GM21360 (cell line): ENCODE data around the gene XPO1.
"Not testable (repeated sequence)": the region's sequence is repeated elsewhere in the genome, so short reads cannot be mapped to it uniquely, and the experiment has no call there.

Experiments used
- ATAC-seq: cut with Tn5 transposase; IDR thresholded peaks from one replicate; pipeline ENCODE4 v1.9.1; 2021; ENCODE audit warnings: mild to moderate bottlenecking, moderate library complexity; ENCODE audit not compliant: unreplicated experiment

Gene XPO1

GRCh38 chr2:61536572-61537276 lies 1.4 kb downstream of the XPO1 start:
- peak; percentile 50 for ATAC-seq

- ATAC-seq = no peak
Measured at GRCh38 chr2:61536180-61536571, 2.0 kb downstream of the XPO1 start.

- no peak for ATAC-seq
Measured at GRCh38 chr2:61535449-61535848, 2.7 kb downstream of the XPO1 start.

DNA sequence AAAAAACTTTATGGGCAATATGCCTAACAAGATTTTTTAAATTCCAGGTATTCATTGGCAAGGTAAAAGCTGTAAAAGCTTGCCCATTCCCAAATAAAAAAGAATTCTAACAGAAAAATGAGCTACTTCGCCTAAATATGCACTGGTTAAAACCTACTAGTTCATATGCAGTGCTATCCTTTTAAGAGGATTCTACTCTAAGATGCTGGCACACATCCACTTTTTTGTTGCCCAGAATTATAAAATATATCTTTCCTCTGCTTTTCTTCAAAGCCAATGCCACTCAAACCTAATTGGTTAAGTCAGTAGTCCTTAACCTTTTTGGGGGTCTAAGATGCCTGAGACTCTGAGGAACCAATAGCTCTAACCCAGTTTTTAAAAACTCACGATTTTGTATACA lies 3.2 kb downstream of the XPO1 start:
- ATAC-seq = no peak

GRCh38 chr2:61530749-61531148 lies 7.4 kb downstream of the XPO1 start:
- ATAC-seq = no peak

DNA sequence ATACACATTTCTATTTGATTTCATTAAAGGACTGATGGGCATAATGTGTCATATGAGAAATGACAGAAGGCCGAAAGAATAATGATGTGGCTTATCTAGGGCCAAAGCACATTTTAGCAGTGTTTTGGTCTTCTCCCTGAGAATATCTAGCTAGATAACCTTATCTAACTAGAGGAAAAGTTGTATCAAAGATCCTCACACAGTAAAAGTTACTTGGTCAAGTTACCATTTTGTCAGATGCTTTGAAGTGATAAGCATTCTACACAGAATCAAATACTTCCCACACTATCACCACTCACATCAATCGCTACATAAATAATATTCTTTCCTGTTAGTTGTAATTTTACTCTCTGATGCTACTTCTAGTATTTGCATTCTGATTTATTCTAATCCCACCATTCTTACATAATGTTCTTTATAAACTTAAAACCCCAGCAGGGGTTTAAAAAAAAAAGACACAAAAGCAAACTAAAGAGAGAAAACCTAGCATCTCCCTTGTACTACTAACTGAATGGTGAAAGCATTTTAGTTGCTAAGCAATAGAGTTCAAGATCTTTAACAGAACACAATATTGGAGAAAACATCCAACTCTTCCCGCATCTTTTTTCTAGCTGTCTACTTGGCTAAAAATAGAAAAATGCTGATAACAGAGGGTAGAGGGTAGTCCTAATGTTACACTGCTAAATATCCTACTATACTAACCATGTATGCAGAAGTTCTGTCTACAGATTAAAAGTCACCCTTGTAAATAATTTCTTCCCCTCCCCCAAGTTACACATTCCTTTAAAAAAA lies 8.0 kb downstream of the XPO1 start:
- no peak for ATAC-seq

- no peak for ATAC-seq
Measured at GRCh38 chr2:61520261-61520660, 17.9 kb downstream of the XPO1 start.

DNA sequence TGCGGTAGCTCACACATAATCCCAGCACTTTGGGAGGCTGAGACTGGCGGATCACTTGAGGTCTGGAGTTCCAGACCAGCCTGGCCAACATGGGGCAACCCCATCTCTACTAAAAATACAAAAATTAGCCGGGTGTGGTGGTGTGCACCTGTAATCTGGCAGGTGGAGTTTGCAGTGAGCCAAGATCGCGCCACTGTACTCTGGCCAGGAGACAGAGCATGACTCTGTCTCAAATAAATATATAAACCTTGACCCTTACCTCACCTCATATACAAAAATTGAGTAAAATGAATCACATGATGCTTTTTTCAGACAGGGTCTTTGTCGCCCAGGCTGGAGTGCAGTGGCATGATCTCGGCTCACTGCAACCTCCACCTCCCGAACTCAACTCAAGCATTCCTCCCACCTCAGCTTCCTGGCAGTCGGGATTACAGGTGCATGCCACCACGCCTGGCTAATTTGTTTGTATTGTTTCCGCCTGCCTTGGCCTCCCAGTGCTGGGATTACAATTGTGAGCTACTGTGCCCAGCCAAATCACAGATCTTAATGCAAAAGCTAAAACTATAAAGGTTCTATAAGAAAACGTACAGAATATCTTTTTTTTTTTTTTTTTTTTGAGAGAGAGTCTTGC lies 25.3 kb downstream of the XPO1 start:
- ATAC-seq = no peak

DNA sequence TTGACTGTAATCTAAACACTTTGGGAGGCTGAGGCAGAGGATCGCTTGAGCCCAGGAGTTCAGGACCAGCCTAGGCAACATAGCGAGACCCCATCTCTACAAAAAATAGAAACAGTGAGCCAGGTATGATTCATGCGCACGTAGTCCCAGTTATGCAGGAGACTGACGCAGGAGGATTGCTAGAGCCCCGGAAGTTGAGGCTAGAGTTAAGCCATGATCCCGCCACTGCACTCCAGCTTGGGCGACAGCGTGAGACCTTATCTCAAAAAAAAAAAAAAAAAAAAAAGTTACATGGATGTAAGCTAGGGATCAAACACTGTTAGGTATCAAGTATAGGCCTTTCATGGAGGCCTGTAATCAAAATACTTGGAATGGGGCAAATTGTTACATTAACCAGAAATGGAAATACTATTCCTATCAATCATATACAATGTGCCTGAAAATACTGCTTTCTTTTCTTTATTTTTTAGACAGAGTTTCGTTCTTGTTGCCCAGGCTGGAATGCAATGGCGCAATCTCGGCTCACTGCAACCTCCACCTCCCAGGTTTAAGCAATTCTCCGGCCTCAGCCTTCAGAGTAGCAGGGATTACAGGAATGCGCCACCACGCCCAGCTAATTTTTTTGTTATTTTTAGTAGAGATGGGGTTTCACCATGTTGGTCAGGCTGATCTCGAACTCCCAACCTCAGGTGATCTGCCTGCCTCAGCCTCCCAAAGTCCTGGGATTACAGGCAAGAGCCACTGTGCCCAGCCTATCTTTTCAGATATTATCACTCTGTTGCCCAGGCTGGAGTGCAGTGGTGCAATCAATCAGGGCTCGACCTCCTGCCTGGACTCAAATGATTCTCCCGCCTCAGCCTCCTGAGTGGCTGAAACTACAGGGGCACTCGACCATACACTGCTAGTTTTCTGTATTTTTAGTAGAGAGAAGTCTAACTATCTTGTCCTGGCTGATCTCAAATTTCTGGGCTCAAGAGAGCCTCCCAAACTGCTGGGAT lies 27.2 kb downstream of the XPO1 start:
- no peak for ATAC-seq

GRCh38 chr2:61504949-61505348 lies 33.2 kb downstream of the XPO1 start:
- no peak for ATAC-seq

DNA sequence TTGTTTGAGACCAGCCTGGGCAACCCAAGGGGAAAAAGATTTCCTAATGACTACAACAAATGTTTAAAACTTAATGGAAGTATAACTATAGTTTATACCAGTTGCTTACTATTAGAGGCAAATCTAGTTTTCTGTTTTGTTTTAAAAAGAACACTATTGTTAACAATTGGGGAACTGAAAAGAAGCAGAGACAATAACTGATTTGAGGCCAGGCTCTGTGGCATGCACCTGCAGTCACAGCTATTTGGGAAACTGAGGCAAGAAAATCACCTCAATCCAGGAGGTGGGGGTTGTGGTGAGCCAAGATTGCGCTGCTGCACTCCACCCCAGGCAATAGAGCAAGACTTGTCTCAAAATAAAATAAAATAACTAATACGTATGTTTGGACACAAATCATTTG lies 39.1 kb downstream of the XPO1 start:
- no peak for ATAC-seq

DNA sequence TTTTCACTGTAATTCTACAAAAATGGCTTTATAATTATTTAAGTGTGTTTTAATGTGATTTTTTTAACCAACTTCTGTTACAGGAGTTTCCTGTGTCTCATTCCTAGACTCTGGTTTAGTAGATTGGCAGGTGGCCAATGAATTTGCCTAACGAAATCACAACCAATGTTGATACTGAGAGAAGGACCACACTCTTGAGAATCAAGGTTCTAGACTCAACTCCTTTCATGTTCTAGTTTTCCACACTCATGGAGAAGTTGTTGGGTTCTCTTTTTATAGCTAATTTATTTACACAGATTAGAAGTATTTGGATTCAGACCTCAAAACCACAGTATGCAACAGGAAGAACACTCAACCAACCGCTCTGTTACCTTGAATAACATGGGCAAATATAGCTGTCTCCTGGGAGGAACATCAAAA lies 44.6 kb downstream of the XPO1 start:
- ATAC-seq = no peak

DNA sequence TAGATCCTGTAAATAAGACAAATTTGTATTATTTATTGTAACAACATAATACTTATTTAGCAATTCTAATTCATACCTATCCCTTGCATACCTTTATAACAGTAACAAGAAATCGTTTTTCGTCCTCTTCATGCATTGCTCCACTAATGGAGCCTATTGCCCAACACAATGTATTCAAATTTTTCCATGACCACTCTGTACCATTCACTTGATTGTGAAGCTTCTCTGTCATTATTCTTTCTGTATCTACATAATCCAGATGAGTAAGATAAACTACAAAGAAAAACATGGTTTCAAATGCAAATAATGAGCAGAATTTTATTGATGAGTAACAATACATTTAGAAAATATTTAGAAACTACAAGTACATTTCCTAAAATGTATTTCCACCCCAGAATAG lies 45.7 kb downstream of the XPO1 start:
- ATAC-seq = no peak

DNA sequence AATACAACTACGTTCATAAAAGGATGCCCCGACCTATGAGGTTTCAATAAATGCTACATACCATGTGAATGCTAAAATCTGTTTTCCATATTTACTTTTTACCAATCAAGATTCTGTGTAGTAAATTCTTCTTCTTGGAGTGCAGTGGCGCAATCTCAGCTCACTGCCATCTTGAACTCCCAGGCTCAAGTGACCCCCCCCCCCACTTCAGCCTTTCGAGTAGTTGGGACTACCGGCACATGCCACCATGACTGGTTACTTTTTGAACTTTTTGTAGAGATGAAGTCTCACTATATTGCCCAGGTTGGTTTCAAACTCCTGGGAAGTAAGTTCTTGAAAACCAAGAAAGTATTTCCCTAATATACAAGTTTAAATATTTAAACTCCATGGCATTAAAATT lies 52.9 kb downstream of the XPO1 start:
- no peak for ATAC-seq

GRCh38 chr2:61478086-61478485 lies 60.1 kb downstream of the XPO1 start:
- ATAC-seq = no peak

DNA sequence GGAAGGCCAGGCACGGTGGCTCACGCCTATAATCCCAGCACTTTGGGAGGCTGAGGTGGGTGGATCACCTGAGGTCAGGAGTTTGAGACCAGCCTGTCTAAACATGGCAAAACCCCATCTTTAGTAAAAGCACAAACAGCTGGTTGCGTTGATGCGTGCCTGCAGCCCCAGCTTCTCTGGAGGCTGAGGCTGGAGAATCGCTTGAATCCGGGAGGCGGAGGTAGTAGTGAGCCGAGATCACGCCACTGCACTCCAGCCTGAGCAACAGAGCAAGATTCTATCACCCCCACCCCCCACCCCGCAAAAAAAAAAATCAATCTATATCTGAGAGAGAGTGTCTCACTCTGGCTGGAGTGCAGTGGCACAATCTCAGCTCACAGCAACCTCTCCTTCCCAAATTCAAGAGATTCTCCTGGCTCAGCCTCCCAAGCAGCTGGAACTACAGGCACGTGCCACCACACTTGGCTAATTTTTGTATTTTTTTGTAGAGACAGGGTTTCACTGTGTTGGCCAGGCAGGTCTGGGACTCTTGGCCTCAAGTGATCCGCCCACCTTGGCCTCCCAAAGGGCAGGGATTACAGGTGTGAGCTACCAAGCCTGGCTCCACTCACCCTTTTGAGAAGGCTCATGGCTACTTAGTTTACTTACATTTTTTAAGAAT lies 61.1 kb downstream of the XPO1 start:
- not testable (repeated sequence) for ATAC-seq

DNA sequence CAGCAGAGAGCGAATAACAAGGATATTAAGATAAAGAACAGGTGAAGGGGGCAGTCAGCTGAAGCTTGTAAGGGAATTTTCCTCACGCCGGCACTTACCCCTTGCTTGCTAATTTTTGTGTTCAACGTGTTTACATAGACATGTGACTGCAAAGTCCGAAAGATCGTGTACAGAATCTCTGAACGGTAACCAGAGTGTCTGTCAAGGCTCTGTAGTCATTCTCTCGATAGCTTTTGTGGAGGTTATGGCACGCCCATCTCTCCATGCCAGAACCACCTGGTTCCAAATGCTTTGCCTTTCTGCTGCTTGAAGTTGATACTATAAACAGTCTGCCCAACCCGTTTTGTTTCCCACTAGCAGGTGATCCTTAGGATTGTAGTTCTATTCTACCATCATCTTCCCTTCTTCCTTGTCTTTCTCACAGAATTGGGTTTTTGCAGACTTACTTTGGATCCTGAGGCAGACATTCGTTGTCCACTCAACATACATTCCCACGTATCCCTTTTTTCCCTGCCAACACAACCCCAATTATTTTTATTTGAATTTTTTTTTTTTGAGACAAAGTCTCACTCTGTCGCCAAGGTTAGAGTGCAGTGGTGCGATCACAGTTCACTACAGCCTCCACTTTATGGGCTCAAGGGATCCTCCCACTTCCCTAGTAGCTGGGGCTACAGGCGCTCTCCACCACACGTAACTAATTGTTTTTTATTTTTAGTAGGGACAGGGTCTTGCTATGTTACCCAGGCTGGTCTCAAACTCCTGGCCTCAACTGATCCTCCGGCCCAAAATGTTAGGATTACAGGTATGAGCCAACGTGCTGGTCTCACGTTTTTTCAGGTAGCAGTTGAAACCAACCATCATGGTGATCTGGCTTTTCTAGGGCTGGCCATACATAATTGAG lies 66.0 kb downstream of the XPO1 start:
- no peak for ATAC-seq

DNA sequence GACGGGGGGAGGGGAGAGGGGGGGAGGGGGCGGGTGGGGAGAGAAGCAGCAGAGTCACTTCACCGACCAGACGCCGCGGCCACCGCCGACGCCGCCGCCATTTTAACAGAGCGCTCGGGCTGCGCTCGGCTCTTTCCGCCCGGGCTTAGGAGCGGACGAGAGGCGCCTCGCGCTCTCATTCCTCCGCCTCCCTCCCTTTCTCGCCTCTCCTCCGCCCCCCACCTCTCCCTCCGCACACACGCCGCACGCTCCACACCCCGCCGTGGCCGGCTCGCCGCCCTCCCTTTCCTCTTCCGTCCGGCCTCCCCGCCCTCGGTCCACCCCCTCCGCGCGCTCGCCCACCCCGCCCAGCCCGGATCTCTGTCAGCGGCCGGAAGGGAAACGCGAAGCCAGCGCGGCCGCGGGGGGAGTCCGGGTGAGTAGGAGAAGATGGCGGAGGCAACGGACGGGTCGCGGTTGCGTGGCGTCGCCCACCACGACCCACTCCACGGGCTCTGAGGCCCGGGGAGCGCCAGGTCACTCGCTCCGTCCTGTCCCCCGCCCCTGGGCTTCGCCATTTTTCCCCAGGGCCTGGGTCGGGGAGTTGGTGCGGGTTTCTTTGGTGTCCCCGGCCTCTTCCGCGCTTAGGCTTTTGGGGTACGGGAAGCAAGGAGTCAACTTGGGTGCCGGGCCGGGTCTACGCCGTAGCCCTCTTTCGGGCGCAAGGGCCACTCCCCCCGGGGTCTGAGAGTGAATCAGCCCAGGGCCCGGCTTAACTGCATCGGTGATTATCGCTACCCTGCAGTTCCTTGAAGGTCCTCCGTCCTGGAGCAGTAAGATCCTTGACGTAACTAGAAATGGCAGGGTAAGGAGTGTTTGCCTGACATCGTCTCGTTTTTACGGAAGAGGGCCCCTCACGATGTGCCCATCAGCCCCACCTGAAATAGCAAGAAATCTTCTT lies 66.9 kb downstream of the XPO1 start, which contains the start of gene USP34:
Gene USP34, minus strand, starts transcription at position 123 of the 940 bp plus-strand sequence. CDS start 395 bp downstream, outside the sequence.
- ATAC-seq = peak; percentile 72
